SK-N-SH (cell line): ENCODE results near the gene NCK1.
"Not testable (repeated sequence)": the region's sequence is repeated elsewhere in the genome, so short reads cannot be mapped to it uniquely, and the experiment has no call there.

Experiments used
- CHD2 ChIP-seq: fragments of 150-350 bp; IDR thresholded peaks from 2 replicates; pipeline ENCODE4 v1.6.1; 2018; ENCODE audit warnings: low read length; ENCODE audit not compliant: partially characterized antibody
- EP300 ChIP-seq, 2 experiments: IDR thresholded peaks; 2 replicates each; pipeline versions ENCODE4 v1.4.0 to v1.6.1; 2012; ENCODE audit warnings: borderline replicate concordance in 1 of 2, low read depth in 1 of 2, low read length in 1 of 2
- FOXM1 ChIP-seq: IDR thresholded peaks from 2 replicates; pipeline ENCODE4 v1.4.0; 2012; ENCODE audit warnings: low read depth, mild to moderate bottlenecking
- GABPA ChIP-seq: IDR thresholded peaks from 2 replicates; pipeline ENCODE4 v1.4.0; 2012; ENCODE audit warnings: low read depth, mild to moderate bottlenecking
- GATA2 ChIP-seq: sonication (generic); formaldehyde crosslinking; IDR thresholded peaks from 2 replicates; pipeline ENCODE4 v1.5.0; 2020; ENCODE audit warnings: mild to moderate bottlenecking, missing genetic modification reagents
- NRF1 ChIP-seq: IDR thresholded peaks from 2 replicates; pipeline ENCODE4 v1.6.1; 2012; ENCODE audit warnings: low read depth, mild to moderate bottlenecking, low read length
- POLR2AphosphoS5 ChIP-seq: IDR thresholded peaks from 2 replicates; pipeline ENCODE4 v1.6.1; 2012; ENCODE audit warnings: low read depth, low read length
- RFX5 ChIP-seq: IDR thresholded peaks from 2 replicates; pipeline ENCODE4 v1.6.1; 2012; ENCODE audit warnings: mild to moderate bottlenecking, improper control_type of control experiment, low read length
- TAF1 ChIP-seq: IDR thresholded peaks from 2 replicates; pipeline ENCODE4 v1.6.1; 2012; ENCODE audit warnings: low read depth, mild to moderate bottlenecking, low read length, moderate library complexity, borderline replicate concordance
- TCF12 ChIP-seq: IDR thresholded peaks from 2 replicates; pipeline ENCODE4 v1.4.0; 2012
- YY1 ChIP-seq: IDR thresholded peaks from 2 replicates; pipeline ENCODE4 v1.4.0; 2012; ENCODE audit warnings: low read depth, mild to moderate bottlenecking
- TF ChIP-seq, protein P1 (sequence below): IDR thresholded peaks from 2 replicates; pipeline ENCODE4 v1.4.0; 2012; ENCODE audit warnings: low read depth
- TF ChIP-seq, protein P2 (sequence below): fragments of 200-600 bp; sonication (generic); IDR thresholded peaks from 2 replicates; pipeline ENCODE4 v1.6.1; 2017; ENCODE audit warnings: antibody characterized with exemption, mild to moderate bottlenecking, moderate library complexity
- TF ChIP-seq, protein P3 (sequence below): IDR thresholded peaks from 2 replicates; pipeline ENCODE4 v1.6.1; 2012; ENCODE audit warnings: mild to moderate bottlenecking, low read depth, low read length, moderate library complexity

DNA sequence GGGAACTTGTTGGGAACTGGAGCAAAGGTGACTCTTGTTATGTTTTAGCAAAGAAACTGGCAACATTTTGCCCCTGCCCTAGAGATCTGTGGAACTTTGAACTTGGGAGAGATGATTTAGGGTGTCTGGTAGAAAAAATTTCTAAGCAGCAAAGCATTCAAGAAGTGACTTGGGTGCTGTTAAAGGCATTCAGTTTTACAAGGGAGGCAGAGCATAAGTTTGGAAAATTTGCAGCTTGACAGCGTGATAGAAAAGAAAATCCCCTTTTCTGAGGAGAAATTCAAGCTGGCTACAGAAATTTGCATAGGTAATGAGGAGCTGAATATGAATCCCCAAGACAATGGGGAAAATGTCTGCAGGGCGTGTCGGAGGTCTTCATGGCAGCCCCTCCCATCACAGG is 10.2 kb downstream of the NCK1 start:
- TF ChIP-seq TCF12; CHD2; NRF1; TAF1; FOXM1; POLR2AphosphoS5; GABPA; YY1; EP300 (IDR thresholded peaks at IDR 0.05; ENCODE audit: borderline replicate concordance in 1 of 2, low read depth in 1 of 2, low read length in 1 of 2); GATA2 (CRISPR knock-in tag); RFX5: not testable (repeated sequence)
- TF ChIP-seq, protein P1, sequence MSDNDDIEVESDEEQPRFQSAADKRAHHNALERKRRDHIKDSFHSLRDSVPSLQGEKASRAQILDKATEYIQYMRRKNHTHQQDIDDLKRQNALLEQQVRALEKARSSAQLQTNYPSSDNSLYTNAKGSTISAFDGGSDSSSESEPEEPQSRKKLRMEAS, result not testable (repeated sequence)
- TF ChIP-seq, protein P2, sequence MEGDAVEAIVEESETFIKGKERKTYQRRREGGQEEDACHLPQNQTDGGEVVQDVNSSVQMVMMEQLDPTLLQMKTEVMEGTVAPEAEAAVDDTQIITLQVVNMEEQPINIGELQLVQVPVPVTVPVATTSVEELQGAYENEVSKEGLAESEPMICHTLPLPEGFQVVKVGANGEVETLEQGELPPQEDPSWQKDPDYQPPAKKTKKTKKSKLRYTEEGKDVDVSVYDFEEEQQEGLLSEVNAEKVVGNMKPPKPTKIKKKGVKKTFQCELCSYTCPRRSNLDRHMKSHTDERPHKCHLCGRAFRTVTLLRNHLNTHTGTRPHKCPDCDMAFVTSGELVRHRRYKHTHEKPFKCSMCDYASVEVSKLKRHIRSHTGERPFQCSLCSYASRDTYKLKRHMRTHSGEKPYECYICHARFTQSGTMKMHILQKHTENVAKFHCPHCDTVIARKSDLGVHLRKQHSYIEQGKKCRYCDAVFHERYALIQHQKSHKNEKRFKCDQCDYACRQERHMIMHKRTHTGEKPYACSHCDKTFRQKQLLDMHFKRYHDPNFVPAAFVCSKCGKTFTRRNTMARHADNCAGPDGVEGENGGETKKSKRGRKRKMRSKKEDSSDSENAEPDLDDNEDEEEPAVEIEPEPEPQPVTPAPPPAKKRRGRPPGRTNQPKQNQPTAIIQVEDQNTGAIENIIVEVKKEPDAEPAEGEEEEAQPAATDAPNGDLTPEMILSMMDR, result not testable (repeated sequence)
- TF ChIP-seq, protein P3, sequence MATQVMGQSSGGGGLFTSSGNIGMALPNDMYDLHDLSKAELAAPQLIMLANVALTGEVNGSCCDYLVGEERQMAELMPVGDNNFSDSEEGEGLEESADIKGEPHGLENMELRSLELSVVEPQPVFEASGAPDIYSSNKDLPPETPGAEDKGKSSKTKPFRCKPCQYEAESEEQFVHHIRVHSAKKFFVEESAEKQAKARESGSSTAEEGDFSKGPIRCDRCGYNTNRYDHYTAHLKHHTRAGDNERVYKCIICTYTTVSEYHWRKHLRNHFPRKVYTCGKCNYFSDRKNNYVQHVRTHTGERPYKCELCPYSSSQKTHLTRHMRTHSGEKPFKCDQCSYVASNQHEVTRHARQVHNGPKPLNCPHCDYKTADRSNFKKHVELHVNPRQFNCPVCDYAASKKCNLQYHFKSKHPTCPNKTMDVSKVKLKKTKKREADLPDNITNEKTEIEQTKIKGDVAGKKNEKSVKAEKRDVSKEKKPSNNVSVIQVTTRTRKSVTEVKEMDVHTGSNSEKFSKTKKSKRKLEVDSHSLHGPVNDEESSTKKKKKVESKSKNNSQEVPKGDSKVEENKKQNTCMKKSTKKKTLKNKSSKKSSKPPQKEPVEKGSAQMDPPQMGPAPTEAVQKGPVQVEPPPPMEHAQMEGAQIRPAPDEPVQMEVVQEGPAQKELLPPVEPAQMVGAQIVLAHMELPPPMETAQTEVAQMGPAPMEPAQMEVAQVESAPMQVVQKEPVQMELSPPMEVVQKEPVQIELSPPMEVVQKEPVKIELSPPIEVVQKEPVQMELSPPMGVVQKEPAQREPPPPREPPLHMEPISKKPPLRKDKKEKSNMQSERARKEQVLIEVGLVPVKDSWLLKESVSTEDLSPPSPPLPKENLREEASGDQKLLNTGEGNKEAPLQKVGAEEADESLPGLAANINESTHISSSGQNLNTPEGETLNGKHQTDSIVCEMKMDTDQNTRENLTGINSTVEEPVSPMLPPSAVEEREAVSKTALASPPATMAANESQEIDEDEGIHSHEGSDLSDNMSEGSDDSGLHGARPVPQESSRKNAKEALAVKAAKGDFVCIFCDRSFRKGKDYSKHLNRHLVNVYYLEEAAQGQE, result not testable (repeated sequence)
